ENCODE results near the gene PPM1E. TPM values are rescaled to one million over a fixed set of nuclear protein-coding genes. Genes with fewer than 3 reads are reported as not detected.

Gene PPM1E
- total and polyA plus RNA-seq, 2 donors (not counting 1 experiment from before 2014, with no cell fraction given): not detected

GRCh38 chr17:59011975-59012374 lies 256.3 kb downstream of the PPM1E start:
- Histone ChIP-seq H3K4me1 (ENCODE audit: control insufficient read depth in 2 of 2, insufficient read depth in 2 of 2, low read length in 2 of 2) (no peaks in the 10 kb centered on the region), H3K4me2 (replicated peaks; ENCODE audit: low read depth, low read length, poor library complexity, severe bottlenecking) (no peak overlapping the region), H2AFZ (ENCODE audit: insufficient read depth, low read depth, low read length, poor library complexity, severe bottlenecking) (no peak overlapping the region), H3K4me3 (ENCODE audit: control extremely low read depth in 1 of 5, extremely low read depth in 1 of 5, insufficient read depth in 1 of 5, low read depth in 2 of 5, low read length in 4 of 5) (no peak overlapping the region), H3K27me3 (replicated peaks in 1 of 4; ENCODE audit: control extremely low read depth in 1 of 4, control insufficient read depth in 3 of 4, insufficient read depth in 4 of 4, low read length in 3 of 4) (no peaks in the 10 kb centered on the region), H4K20me1 (ENCODE audit: control insufficient read depth, insufficient read depth, low read length, poor library complexity, severe bottlenecking) (no peaks in the 10 kb centered on the region), H3K9me3 (ENCODE audit: control extremely low read depth in 1 of 3, control insufficient read depth in 2 of 3, insufficient read depth in 1 of 3, low read length in 2 of 3) (no peaks in the 10 kb centered on the region), H3K79me2 (ENCODE audit: control insufficient read depth, insufficient read depth, low read length) (no peaks in the 10 kb centered on the region), H3K36me3 (replicated peaks in 1 of 2; ENCODE audit: control extremely low read depth in 1 of 2, control insufficient read depth in 1 of 2, extremely low read depth in 1 of 2, insufficient read depth in 2 of 2, low read length in 1 of 2) (peaks cover 2 to 29% of the 10 kb centered on the region in 2 experiments), H3K9ac (ENCODE audit: low read length) (no peak overlapping the region), H3K27ac (ENCODE audit: low read length in 2 of 2) (no peak overlapping the region)
- no peak overlapping the region for H3K27ac Mint-ChIP-seq
- DNase-seq (no peak), ATAC-seq (ENCODE audit: low read depth) (no peak)
- H3K4me3 Mint-ChIP-seq: no peak overlapping the region
- TF ChIP-seq CTCF (IDR thresholded peaks at IDR 0.05) (no peak), EZH2 (IDR thresholded peaks at IDR 0.05; ENCODE audit: borderline replicate concordance, insufficient read depth, low read depth, low read length, poor library complexity, severe bottlenecking) (no peak)
- H3K27me3 Mint-ChIP-seq: no peaks in the 10 kb centered on the region
- WGBS (ENCODE audit: insufficient coverage): 100% methylated on average over 1 of the region's 2 CpGs
- ChIA-PET CTCF (interaction anchor here (0.6 kb wide), 2 partner anchors 9 to 1179 kb away, joined by 3 to 4 read pairs; no protein-coding TSS in a partner anchor), POLR2A (no interaction called here)
- intact Hi-C loops (cut with micrococcal nuclease): no loop called here
- H3K4me1 Mint-ChIP-seq: no peaks in the 10 kb centered on the region
- no peaks in the 10 kb centered on the region for H3K9me3 Mint-ChIP-seq (ENCODE audit: insufficient read depth)

DNA sequence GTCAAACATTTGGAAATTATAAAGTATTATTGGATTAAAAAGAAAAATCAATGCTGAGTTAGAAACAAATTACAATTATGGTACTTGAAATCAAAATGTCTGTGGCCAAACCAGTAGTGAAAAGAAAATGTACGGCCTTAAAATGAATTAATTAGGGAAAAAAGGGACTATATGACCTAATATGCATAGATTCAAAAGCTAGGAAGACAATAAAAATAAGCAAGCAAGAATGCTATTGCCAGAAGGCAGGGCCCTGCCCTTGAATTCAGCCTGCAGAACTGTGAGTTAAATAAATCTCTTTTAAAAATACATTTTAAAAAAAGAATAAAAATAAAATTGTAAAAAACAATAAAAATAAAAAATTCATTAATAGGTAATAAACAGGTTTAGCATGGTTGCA lies 262.4 kb downstream of the PPM1E start:
- Histone ChIP-seq H4K20me1 (ENCODE audit: control insufficient read depth, insufficient read depth, low read length, poor library complexity, severe bottlenecking) (no peaks in the 10 kb centered on the region), H3K27ac (ENCODE audit: low read length in 2 of 2) (no peak overlapping the region), H3K36me3 (replicated peaks in 1 of 2; ENCODE audit: control extremely low read depth in 1 of 2, control insufficient read depth in 1 of 2, extremely low read depth in 1 of 2, insufficient read depth in 2 of 2, low read length in 1 of 2) (peaks cover 0 to 12% of the 10 kb centered on the region in 2 experiments), H2AFZ (ENCODE audit: insufficient read depth, low read depth, low read length, poor library complexity, severe bottlenecking) (no peak overlapping the region), H3K4me3 (ENCODE audit: control extremely low read depth in 1 of 5, extremely low read depth in 1 of 5, insufficient read depth in 1 of 5, low read depth in 2 of 5, low read length in 4 of 5) (no peak overlapping the region), H3K27me3 (replicated peaks in 1 of 4; ENCODE audit: control extremely low read depth in 1 of 4, control insufficient read depth in 3 of 4, insufficient read depth in 4 of 4, low read length in 3 of 4) (no peaks in the 10 kb centered on the region), H3K4me2 (replicated peaks; ENCODE audit: low read depth, low read length, poor library complexity, severe bottlenecking) (no peak overlapping the region), H3K4me1 (ENCODE audit: control insufficient read depth in 2 of 2, insufficient read depth in 2 of 2, low read length in 2 of 2) (no peaks in the 10 kb centered on the region), H3K79me2 (ENCODE audit: control insufficient read depth, insufficient read depth, low read length) (no peaks in the 10 kb centered on the region), H3K9me3 (ENCODE audit: control extremely low read depth in 1 of 3, control insufficient read depth in 2 of 3, insufficient read depth in 1 of 3, low read length in 2 of 3) (peaks cover 0 to 4% (median 0%) of the 10 kb centered on the region in 3 donors), H3K9ac (ENCODE audit: low read length) (no peak overlapping the region)
- no peak for TF ChIP-seq CTCF (IDR thresholded peaks at IDR 0.05)
- no peak for TF ChIP-seq EZH2 (IDR thresholded peaks at IDR 0.05; ENCODE audit: borderline replicate concordance, insufficient read depth, low read depth, low read length, poor library complexity, severe bottlenecking)
- CTCF ChIA-PET: no interaction called here
- no peaks in the 10 kb centered on the region for H3K27me3 Mint-ChIP-seq
- WGBS (ENCODE audit: insufficient coverage): no CpG with 5 or more reads among the region's 1 CpG
- no peaks in the 10 kb centered on the region for H3K9me3 Mint-ChIP-seq (ENCODE audit: insufficient read depth)
- no peaks in the 10 kb centered on the region for H3K4me1 Mint-ChIP-seq
- POLR2A ChIA-PET: interaction anchor here (0.6 kb wide), 1 partner anchor 28 kb away, joined by 8 read pairs; no protein-coding TSS in a partner anchor
- DNase-seq (no peak), ATAC-seq (ENCODE audit: low read depth) (no peak)
- no peak overlapping the region for H3K4me3 Mint-ChIP-seq
- no peak overlapping the region for H3K27ac Mint-ChIP-seq
- intact Hi-C loops (cut with micrococcal nuclease): no loop called here

Data from B cell (primary cell).